D341Med (cell line): ENCODE measurements around the gene SLC47A1.
"Not testable (repeated sequence)": the region's sequence is repeated elsewhere in the genome, so short reads cannot be mapped to it uniquely, and the experiment has no call there.

ENCODE experiments used
- DNase-seq: peaks from one replicate; pipeline ENCODE4 v3.0.0; 2012; ENCODE audit warnings: low spot score

SLC47A1 gene

DNA sequence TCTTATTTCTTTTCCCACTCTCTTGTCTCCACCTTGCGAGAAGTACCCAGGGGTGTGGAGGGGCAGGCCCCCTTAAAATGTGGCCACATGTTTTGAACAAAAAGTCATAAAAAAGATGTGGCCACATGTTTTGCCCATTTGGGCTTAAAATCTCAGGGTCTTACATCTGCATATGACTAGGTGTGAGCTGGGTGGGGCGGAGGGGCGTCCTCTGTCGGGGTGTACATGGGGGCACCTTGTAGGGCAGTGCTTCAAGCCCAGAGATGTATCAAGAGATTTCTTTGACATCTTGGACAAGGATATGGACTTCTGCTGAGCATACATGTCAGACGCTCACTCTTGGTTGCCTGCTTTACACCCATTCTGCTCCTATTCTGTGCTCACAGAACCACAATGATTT, 13.0 kb upstream of the SLC47A1 start:
- no peak for DNase-seq

DNA sequence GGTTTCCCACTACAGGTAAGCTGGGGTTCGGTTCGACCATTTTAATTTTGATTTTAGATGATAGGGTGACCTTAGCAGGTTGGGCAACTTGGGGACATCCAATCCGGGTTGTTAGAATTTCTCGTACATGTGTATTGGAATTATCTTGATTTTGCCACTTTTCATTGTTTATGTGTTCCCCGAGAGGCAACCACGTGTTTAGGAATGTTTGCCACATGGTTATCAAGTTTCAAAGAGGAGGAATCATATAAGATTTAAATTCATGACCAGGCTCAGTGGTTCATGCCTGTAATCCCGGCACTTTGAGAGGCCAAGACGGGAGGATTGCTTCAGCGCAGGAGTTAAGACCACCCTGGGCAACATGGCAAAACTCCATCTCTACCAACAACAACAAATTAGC, 10.0 kb upstream of the SLC47A1 start:
- no peak for DNase-seq

DNA sequence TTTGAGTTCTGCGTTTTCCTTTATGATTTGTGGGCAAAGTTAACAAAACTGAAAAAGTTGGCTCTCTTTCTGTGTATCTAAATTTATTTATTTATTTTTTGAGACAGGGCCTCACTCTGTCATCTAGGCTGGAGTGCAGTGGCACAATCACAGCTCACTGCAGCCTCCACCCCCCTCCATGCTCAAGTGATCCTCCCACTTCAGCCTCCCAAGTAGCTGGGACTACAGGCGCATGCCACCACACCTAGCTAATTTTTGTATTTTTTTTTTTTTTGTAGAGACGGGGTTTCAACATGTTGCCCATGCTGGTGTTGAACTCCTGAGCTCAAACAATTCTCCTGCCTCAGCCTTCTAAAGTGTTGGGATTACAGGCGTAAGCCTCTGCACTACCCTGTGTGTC, 6.7 kb upstream of the SLC47A1 start:
- not testable (repeated sequence) for DNase-seq

DNA sequence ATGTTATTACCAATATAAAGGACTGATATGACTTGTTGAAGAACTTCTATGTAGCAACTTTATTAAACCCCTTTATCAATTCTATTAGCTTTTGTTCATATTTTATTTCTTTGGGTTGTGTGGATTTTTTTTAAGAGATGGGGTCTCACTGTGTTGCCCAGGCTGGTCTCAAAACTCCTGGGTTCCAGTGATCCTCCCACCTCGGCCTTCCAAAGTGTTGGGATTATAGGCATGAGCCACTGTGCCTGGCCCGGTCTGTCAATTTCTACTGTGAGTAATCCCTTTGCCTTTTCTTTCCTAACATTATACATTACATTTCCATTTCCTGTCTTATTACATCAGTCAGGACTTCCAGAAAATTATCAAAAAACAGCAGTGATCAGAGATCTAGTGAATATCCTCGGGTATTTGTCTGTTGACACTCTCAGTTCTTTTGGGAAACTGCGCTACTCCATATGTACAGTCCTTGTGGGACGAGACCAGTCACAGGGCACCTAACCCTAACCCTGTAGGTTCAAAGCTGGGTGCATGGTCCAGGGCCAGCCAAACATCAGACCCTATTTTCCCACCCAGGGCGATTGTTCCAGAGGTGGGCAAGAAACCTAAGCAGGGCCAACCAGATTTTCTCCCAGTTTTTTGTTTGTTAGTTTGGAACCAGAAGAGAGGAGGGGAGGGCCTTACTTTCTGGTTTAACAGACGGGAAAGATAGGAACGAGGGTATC, 1.7 kb upstream of the SLC47A1 start:
- DNase-seq: no peak

DNA sequence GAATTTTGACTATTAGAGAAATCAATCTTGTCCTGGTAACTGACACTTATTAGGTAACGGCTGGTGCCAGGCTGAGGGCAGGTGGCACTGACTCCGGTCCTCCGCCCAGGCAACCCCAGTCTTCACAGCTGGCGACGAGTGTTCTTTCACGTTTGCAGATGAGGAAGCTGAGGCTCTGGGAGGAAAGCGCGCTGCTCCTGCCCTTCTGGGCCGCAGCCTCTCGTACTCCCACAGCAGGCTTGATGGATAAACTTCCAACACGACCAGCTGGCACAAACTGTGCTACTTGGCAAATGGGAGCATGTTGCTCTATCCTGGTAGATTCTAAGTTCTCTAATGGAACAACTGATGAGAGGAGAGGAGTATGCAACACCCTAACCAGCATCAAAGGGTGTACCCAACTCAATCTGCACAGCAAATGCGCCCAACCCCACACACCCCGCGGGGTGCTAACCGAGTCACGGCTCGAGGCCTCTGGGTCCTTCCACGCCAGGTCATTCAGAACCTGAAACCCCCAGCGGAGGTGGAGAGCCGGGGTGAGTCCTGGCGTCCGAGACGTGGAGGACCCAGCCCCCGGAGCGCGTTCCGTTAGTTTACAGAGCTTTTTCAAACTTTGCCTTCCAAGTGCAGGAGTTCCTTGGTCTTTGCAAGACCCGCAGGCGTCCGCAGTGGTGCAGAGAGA, 477 bp upstream of the SLC47A1 start:
- DNase-seq: no peak

DNA sequence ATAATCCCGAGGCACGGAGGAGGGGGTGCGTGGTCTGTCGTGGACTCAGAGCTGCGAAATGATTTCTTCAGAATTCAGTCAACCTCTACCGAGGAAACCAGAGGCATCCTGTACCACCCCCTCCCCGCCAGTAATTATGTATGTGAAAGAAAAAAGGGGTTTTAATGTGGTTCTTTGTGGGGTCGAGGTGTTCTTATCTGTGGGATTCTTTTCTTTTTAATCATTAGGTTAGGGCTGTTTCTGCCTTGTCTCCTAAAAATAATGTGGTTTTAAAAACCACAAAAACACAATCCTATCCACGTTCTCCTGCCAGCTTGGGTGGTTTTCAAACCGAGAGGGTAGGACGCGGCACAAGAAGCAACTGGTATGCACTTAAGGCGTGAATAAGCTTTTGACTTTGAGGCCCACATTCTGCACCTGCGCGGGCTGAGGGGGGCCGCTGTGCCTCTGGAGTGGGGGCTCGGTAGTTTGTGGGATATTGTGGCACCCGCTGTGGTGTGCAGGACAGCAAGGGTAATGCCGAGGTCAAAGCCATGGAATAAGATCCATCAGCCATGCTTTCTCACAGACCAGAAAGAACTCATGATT, 1.0 kb downstream of the SLC47A1 start:
- no peak for DNase-seq

DNA sequence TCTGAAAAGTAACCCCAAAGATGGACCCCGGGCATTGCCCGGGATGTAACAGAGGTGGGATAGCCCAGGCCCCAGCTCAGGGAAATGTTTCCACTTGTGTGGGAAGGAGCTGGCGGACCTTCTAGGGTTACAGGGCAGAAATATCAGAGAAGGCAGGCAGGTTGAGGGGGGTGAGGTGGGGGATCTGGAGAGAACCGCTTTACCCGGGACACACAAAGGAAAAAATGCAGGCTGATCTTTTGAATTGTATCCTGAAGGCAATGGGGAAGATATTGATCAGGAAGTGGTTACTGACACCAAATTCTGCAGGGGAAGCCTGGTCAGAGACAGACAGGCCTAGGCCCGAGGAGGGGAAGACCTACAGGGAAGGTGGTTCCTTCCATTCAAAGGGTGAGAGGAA, 3.5 kb downstream of the SLC47A1 start:
- no peak for DNase-seq

DNA sequence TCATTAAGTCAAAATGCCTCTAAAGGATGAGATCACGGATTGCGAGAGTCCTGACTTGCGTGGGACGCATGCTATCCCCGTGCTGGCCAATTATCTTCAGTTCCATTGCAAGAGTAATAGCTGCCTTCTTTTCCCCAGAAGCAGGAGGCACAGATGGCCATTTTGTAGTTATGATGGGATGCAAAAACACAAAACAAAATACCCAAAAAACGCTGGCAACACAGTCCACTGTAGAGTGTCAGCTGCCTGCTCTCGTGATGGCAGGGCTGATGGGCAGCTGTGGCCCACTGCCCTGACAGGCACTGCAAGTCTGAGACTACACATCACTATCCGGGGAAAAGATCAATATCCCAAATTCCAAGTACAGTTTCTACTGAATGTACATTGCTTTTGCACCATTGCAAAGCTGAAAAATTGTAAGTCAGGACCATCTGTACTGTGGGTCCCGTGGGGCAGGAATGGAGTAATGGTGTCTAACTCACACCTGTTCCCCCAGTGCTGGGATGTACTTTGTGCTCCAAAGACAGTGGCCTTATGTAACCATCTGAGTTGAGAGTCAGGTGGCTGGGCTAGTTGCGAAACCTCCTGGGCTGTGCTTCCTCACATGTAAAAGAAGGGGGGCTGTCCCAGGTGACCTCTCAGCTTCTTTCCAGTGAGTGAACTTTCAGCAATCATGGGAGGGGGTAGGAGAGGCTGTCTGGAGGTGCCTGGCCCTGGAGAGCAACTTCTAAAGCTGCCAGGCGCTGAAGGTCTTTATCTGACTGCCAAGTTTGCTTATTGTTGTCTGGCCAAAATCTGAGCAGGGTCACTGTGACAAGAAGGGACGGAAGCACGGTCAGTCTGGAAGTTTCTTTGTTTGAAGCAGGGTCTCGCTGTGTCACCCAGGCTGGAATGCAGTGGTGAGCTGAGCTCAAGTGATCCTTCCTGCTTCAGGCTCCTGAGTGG, 4.7 kb downstream of the SLC47A1 start:
- no peak for DNase-seq

DNA sequence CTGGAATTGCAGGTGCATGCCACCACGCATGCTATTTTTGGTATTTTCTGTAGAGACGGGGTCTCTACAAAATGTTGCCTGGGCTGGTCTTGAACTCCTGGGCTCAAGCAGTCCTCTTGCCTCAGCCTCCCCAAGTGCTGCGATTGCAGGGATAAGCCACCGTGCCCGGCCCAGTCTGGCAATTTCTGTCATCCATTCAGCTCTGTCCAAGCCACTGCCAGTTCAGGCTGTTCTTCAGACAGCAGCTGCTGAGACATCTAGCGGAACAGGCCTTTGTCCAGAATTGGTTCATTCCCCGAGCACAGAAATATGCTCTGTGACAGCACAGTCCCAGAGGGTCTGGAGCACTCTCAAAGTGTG, 5.4 kb downstream of the SLC47A1 start:
- no peak for DNase-seq

DNA sequence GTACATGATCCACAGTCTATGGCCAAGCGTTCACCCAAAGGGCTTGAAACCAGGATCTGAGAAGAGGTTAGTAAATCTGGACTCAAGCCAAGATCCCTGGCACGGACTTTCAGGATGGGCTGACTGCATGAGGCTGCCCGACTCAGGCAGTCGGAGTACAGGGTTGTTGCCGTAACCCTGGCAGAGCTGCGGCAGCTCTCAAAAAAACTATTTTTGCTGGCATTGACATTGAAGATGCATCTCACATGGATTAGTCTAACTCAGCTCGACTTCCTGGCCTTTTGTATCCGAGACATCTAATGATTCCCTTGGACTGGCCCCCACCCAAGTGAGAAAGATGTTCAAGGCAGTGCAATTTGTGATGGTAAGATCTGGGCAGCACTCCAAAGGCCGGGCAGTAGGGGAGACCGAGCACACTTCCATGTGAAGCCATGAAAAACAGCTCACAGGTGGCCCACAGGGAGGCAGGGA, 6.2 kb downstream of the SLC47A1 start:
- no peak for DNase-seq

DNA sequence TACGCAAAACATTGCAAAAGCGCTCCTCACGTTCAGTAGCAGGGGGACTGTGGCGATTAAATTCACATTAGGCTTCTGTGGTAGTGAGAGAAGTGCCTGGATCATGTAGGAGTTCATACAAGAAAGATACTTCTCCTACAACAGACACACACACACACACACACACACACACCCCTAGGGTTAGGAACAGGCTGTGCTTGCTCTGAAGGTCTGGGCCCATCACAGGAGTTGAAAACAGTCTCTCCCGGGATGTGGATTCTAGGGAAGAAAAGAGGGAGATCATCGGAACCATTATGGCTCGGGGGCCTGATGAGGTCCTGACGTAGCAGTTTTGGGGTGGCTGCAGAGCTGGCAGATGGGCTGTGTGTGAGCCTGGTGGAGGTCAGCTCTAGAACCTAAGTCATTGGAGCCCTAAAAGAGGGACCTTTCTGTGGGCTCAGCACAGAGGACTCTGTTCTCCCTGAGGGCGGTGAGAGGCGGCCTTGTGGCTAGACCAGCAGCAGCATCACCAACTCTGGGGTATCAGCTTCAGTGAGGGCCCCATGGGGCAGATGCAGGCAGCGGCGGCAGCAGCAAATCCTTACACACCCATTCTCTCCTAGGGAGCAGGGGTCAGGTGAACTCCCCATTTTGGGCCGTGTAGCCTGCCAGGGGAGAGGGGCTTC, 7.2 kb downstream of the SLC47A1 start:
- no peak for DNase-seq

DNA sequence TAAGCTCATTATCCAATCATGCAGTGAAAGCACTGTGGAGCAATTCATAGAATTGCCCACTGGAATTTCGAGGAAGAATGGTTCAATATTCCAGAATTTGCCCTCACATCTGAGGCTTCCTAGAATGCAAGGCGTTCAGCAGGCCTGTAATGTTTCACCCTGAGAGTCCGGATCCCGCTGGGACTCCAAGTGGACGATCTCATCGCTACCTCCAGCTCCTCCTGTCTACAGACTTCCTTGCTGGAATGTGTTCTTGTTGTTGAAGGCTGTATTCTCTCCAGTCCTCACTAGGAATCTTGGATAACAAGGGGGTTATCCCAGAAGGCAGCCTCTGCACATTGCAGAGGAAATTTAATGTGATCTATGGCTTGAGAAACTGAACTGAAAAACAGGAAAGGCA, 7.8 kb downstream of the SLC47A1 start:
- DNase-seq: no peak

DNA sequence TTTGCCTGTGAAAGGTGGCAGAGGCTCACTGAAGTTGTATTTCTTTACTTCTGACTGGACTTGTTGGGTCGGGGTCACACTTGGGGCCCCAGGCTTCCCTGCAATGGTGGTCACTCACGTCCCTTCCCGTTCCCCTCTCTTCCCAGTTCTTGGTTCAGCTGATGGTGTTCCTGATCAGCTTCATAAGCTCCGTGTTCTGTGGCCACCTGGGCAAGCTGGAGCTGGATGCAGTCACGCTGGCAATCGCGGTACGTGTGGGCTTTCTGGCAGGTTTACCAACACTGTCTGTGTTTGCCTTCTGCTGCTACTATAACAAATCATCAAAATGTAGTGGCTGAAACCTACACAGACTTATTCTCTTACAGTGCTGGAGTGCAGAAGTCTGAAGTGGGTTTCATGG, 8.6 kb downstream of the SLC47A1 start:
- no peak for DNase-seq

DNA sequence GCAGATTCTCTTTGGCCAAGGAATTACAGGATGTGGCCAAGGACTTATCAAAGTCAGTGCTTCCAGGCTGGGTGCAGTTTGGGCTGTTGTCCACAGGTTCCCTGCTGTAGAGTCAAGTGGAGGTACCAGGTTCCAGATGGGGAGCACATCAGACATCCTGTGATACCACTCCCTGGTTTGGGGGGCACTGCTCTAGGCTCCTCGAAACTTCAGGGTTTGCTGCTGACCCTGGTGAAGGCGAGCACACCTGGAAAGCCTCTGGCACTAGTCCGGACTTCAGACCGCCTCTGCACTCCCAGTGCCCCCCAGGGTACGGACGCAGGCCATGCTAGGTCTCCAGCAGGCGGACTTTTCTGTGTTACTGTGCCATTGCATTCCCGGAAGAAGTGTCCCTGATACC, 10.7 kb downstream of the SLC47A1 start:
- DNase-seq: no peak

DNA sequence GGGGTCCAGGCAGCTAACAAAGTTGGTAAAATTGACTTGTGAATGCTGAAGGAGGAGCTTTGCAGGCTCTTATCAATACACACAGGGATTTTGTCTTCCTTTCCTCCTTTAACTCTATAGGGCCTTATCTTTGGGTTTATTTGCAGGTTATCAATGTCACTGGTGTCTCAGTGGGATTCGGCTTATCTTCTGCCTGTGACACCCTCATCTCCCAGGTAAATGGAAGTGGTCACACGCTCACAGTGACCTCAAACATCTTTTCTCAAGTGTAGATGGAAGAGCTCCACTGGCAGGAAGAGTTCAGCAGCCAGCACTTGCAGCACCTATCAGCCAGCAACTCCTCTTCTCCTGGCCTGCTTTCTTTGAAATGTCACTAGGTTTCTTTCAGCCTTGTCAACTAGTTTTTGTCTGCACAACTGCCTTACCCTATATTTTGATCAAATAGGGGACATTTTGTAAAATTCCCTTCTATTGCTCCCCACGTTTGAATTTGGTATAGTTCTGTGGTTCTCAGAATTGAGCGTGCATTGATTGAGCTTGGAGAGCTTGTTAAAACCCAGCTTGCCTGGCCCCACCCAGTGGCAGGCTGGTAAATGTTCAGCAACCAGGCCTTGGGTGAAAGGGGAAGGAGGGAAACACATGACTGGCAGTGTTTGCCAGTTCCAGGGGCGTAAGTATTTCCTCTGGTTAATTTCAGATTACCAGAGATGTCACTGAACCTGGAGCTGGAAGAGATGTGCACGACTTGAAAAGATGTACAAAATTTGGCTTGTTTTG, 12.8 kb downstream of the SLC47A1 start:
- DNase-seq: no peak

DNA sequence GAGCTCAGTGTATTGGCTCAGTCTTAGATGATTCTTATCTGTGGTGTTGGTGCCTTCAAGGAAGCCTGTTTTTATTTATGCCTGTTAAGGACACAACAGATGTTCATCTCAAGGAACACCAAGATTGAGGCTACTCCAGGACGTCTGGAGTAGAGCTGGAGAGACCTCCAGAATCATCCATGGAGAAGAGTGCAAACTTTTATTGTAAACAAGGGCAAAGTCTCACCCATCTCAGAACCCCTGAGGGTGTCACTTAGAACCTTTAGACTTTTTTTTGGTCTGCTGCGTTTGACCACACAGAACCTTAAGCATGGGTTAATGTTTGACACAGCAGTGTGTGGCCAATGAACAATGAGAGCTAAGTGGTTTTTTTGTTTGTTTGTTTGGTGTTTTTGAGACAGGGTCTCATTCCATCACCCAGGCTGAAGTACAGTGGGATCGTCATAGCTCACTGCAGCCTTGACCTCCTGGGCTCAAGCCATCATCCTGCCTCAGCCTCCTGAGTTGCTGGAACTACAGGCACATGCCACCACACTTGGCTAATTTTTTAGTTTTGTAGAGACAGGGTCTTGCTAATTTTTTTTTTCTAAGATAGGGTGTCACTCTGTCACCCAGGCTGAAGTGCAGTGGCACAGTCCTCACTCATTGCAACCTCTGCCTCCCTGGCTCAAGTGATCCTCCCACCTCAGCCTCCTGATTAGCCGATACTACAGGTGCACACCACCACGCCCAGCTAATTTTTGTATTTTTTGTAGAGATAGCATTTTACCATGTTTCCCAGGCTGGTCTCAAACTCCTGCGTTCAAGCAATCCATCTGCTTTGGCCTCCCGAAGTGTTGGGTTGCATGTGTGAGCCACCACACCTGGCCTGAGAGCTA, 16.3 kb downstream of the SLC47A1 start:
- no peak for DNase-seq

DNA sequence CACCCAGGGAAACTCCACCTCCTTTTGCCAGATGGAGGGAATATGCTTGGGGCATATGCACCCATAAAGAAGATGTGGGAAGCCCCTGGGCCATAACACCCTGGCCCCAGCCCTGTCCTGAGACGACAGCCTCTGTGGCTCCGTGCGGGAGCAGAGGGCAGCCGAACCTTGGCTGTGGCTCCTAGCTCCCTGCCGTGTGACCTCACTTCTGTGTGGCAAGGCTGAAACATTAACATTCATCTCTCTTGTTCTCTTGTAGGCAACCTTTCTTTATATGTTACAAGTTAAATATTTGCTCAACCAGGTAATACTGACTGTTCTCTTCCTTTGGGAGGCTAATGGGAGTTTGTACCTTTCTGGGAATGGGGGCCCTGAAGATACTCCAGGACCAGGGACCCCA, 17.5 kb downstream of the SLC47A1 start:
- no peak for DNase-seq

DNA sequence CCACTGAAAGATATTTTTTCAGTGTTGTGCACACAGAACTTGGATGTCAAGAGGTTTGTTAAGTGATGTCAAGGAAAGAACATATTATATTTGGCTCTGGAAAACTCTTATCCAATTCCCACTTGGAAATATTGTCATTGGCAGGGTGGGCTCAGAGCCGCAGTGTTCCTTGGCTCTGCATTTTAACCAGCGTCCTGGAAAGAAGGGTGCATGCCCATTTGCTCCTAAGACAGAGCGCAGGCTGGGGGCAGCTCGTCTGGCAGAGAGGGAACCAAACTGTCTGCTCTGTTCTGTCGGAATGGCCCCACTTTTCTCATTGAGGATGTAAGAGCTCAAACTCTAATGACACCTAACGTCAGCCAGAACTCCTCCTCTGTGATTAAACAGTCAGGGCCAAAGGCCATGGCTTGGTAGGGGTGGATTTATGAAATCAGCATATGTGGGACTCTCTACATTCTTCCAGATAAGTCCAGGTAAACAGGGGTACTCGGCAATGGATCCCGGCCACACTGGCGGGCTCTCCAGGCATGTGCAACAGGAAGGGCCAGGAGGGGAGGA, 18.0 kb downstream of the SLC47A1 start:
- DNase-seq: no peak

DNA sequence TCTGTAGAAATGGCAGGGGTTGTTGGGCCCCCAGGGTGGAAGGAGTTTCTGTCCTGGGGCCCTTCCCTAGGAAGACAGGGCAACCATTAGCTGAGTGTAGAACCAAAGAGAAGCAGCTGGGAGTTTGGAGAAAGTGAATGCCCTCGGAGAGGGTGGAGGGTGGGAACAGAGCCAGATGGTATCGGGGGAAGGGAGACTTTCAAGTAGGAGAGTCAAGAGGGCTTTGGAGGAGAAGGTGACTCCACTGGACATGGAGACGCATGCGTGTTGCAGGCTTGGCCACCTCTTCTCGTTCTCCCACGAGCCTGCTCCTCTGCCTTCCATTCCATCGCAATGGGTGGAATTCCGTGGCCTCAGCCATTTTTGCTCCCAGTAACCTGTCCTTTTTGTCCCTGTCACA, 19.4 kb downstream of the SLC47A1 start:
- DNase-seq: no peak

DNA sequence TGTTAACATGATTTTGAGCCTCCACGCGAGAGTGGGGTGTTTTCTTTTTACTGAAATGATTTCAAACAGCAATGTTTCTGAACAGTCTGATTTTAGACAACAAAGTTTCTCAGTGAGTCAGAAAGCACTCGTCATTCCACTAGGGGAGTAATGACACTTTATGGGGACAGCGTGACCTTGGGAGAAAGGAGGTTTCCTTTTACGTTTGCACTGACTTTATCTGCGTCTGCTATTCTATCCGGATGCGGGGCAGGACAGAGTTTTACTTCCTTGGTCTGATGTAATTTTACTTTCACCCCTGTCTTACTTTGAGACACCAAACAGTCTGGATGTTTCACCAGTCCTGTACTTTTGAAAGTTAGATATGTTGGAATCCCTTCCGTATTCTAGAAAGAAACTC, 20.7 kb downstream of the SLC47A1 start:
- no peak for DNase-seq
